ENCODE data around the gene ITGA3.

The ITGA3 gene

DNA sequence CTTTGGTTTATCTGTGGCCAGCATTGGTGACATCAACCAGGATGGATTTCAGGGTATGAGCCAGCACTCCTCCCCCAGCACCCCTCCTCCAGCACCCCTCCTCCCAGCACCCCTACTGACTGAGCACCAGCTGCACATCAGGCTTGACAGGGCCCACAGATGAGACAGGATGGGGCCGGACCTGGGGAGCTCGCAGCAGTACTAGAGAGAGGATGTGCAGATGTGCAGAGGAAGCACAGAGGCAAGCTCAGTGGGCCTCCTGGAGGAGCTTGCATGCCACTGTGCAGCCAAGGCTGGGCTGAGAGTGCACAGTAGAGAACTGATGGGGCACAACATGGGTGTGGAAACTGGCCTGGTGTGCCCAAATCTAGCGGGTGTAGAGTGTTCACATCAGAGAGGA is 16.2 kb downstream of the ITGA3 start:
- DNase-seq: peak in 1 of 5 donors; percentile 36

DNA sequence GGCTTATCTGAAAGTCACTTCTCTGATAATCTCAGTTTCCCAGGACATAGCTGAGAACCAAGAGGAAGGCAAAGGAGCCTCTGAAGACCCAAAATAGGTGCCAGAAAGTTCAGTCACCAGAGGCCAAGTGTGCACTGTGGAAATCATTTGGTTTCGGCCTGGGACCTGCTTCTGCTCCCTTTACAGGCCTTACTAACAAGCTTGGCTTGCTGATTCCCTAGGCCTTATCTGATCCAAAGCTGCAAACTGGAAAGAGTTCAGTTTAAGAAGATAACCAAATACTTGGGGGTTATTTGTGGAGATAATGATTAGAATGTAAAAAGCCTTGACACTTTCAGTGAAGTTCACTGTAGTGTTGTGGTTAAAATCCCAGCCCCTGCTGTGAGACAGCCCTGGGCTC is 17.0 kb downstream of the ITGA3 start:
- no peak for DNase-seq

DNA sequence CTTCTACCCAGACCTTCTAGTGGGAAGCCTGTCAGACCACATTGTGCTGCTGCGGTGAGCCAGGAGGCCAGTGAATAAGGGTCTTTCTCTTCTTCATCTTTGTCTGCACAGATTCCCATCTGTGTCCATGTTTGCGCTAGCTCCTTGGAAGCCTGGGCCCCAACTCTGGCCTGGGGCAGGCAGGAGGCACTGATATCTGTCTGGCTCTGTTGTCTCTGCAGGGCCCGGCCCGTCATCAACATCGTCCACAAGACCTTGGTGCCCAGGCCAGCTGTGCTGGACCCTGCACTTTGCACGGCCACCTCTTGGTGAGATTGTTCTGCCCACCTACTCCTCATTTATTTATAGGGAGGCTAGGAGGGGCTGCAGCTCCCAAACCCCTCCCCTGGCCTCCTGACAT is 18.3 kb downstream of the ITGA3 start:
- DNase-seq: no peak

DNA sequence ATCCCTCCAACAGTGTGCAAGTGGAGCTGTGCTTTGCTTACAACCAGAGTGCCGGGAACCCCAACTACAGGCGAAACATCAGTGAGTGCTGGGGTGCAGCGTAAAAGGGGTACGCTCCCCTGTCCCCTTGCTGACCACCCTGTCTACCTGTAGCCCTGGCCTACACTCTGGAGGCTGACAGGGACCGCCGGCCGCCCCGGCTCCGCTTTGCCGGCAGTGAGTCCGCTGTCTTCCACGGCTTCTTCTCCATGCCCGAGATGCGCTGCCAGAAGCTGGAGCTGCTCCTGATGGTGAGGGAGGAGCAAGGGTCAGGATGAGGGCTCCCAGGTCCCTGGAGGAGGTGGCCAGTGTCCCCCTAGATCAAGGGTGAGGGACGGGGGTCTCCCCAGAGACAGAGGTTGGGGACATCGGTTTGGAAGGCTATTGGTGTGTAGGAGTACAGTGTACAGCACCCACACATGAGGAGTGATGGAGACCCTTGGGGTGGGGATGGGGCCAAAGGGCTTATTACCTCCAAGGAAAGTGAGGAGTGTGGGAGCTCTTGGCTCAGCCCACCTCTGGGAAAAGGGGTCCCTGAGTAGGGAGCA is 19.6 kb downstream of the ITGA3 start:
- no peak for DNase-seq

DNA sequence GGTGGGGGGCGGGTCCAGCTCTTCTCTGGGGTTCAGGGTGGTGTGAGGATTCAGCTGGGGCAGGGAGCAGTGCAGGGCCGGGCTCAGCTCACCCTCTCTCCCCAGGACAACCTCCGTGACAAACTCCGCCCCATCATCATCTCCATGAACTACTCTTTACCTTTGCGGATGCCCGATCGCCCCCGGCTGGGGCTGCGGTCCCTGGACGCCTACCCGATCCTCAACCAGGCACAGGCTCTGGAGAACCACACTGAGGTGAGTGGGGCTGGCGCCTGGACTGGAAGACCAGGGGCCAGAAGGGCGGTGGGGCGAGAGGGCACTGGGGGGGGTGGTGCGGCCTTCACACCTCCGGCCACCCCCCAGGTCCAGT is 20.3 kb downstream of the ITGA3 start:
- no peak for DNase-seq

DNA sequence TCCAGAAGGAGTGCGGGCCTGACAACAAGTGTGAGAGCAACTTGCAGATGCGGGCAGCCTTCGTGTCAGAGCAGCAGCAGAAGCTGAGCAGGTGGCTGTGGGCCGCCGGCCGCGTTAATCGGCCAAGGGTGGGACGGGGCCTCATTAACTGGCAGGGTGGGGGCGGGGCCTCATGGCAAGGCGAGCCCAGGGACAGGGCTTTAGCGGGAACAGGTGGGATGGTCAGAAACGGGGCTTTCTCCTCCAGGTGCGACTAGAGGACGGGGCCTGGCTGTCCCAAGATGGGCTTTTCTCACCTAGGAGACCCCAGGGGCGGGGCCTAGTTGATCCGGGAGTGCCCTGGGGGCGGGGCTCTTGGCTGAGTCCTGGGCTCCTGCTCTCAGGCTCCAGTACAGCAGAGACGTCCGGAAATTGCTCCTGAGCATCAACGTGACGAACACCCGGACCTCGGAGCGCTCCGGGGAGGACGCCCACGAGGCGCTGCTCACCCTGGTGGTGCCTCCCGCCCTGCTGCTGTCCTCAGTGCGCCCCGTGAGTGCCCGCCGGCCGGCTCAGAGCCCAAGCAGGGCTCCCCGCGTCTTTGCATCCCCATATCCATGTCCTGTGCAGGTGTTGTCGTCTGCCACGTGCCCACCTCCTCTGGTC is 20.8 kb downstream of the ITGA3 start:
- DNase-seq: no peak

DNA sequence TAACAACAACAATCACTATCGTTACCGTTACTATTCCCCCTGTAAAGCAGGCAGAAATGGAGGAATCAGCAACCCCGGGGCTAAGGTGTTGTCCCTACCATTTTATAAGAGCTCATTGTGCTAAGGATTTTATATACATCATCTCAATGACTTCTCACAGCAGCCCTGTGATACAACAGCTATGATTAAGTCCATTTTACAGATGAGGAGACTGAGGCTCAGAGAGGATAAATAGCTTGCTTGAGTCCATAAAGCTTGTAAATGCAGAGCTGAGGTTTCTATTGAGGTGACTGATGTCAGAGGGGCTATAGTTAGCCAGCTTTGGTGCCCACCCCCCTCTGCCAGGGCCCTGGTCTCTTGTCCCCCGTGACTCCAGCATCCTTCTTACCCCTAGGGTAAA is 22.5 kb downstream of the ITGA3 start:
- DNase-seq: no peak

DNA sequence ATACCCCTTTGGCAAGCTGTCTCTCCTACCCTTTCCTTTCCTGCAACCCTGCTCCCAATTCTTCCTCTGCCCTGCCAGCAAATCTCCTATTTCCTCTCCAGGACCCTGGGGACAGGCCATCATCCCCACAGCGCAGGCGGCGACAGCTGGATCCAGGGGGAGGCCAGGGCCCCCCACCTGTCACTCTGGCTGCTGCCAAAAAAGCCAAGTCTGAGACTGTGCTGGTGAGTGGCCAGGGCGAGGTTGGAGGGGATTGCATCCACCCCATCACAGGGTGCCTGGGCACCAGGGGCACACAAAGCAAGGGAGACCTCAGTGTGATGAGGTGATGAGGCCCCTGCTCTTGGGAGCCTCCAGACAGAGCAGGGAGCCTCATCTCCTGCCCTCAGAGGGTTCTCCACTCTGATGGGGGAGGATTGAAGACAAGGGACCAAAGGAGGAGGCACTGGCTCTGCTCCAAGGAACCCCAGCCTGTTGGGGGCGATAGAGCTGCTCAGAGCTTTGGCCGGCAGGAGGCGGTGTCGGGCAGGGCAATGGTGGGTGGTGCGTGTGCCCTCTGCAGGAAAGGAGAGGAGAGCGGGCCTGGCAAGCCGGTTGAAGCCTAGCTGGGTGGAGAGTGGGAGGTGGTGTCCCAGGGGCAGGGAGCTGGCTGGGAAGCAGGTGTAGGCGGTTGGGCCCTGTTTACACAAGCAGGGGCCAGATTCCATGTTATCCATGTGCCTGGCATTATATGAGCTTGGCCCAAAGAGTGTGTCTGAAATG is 23.6 kb downstream of the ITGA3 start:
- DNase-seq: no peak

DNA sequence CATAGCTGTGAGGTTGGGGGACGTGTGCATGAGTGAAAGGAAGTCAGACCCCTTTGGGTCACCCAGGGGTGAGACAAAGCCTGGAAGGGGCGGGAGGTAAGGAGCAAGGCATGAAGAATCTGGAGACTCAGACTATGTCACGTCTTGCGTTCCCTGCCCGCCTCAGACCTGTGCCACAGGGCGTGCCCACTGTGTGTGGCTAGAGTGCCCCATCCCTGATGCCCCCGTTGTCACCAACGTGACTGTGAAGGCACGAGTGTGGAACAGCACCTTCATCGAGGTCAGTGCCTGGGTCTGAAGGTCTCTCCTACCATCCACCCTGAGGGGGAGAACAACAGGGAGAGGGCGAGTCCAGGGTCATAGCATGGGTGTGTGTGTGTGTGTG is 24.2 kb downstream of the ITGA3 start:
- no peak for DNase-seq

DNA sequence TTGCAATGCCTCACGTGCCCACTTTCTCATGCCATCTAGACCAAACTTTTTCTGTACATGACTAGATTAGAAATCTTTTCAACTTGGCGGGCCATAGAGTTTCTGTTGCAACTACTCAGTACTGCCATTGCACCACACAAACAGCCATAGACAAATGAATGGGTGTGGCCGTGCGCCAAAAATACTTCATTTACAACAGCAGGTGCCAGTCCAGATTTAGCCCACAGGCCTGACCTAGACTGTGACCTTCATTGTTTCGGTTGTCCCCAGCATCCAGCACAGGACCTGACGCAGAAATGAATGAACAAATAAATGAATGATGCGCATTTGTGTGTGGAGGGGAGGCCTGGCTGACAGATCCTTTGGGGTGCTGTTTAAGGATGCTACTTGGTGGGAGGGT is 24.9 kb downstream of the ITGA3 start:
- no peak for DNase-seq

DNA sequence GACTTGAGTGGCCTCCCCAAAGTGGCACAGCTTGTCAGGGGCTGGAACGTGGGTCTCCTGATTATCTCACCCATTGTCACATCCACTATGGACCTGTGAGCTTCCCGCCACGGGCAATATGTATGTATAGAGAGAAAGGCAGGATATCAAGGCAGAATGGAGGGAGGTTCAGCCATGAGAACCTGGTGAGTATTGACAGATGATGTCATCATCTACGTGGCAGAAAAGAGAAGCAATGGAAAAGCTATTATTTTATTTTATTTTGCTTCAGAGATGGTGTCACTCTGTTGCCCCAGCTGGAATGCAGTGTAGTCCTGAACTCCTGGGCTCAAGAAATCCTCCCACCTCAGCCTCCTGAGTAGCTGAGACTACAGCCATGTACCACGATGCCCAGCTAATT is 25.8 kb downstream of the ITGA3 start:
- DNase-seq: no peak

DNA sequence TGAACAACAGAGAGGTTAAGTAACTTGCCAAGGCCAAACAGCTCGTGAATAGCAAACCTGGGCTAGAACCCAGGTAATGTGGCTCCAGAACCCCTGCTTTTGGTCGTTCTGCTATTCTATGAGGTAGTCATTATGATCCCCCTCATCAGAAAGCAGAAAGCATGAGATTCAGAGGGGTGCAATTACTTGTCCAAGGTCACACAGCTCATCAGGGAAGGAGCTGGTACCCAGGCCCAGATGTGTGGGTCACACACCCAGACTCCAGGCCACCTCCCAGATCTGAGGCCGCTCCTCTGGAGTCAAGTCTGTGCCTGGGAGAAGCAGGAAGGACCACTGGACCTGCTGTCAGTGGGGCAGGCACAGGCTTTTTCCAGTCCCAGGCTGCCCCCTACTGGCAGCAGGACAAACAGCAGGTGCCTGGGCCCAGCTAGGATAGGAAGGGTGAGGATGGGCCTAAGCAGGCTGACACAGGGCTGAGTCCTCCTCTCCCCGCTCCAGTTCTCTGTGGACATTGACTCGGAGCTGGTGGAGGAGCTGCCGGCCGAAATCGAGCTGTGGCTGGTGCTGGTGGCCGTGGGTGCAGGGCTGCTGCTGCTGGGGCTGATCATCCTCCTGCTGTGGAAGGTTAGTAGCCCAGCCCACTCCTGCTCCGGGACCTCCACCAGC is 31.5 kb downstream of the ITGA3 start:
- DNase-seq: peak; percentile 49 to 72 (median 63)

DNA sequence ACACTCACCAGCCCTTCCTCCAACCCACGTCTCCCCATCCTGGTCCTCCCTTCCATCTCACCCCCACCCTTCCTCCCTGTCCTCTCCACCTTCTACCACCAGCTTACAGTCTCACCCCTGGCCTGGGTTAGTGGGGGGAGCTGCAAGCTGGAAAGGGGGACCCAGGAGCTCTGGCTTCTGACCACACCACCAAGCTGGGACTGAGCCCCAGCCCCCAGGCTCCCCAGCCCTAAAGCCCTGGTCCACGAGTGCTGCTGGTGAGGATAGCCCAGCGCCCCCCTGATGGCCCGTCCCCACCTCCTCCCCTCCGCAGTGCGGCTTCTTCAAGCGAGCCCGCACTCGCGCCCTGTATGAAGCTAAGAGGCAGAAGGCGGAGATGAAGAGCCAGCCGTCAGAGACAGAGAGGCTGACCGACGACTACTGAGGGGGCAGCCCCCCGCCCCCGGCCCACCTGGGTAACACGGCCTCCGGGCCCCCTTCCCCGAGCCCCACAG is 32.0 kb downstream of the ITGA3 start:
- no peak for DNase-seq

DNA sequence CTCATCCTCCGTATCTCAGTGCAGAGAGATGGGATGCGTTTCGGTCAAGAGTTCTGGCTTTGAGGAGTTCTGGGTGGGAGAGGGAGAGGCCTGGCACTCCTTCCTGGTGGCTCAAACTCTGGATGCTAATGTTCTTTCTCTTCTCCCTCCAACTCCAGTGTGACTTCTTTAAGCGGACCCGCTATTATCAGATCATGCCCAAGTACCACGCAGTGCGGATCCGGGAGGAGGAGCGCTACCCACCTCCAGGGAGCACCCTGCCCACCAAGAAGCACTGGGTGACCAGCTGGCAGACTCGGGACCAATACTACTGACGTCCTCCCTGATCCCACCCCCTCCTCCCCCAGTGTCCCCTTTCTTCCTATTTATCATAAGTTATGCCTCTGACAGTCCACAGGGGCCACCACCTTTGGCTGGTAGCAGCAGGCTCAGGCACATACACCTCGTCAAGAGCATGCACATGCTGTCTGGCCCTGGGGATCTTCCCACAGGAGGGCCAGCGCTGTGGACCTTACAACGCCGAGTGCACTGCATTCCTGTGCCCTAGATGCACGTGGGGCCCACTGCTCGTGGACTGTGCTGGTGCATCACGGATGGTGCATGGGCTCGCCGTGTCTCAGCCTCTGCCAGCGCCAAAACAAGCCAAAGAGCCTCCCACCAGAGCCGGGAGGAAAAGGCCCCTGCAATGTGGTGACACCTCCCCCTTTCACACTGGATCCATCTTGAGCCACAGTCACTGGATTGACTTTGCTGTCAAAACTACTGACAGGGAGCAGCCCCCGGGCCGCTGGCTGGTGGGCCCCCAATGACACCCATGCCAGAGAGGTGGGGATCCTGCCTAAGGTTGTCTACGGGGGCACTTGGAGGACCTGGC is 33.3 kb downstream of the ITGA3 start:
- no peak for DNase-seq

DNA sequence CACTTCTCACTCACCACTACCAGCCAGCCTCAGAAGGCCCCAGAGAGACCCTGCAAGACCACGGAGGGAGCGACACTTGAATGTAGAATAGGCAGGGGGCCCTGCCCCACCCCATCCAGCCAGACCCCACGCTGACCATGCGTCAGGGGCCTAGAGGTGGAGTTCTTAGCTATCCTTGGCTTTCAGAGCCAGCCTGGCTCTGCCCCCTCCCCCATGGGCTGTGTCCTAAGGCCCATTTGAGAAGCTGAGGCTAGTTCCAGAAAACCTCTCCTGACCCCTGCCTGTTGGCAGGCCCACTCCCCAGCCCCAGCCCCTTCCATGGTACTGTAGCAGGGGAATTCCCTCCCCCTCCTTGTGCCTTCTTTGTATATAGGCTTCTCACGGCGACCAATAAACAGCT is 34.2 kb downstream of the ITGA3 start:
- no peak for DNase-seq

DNA sequence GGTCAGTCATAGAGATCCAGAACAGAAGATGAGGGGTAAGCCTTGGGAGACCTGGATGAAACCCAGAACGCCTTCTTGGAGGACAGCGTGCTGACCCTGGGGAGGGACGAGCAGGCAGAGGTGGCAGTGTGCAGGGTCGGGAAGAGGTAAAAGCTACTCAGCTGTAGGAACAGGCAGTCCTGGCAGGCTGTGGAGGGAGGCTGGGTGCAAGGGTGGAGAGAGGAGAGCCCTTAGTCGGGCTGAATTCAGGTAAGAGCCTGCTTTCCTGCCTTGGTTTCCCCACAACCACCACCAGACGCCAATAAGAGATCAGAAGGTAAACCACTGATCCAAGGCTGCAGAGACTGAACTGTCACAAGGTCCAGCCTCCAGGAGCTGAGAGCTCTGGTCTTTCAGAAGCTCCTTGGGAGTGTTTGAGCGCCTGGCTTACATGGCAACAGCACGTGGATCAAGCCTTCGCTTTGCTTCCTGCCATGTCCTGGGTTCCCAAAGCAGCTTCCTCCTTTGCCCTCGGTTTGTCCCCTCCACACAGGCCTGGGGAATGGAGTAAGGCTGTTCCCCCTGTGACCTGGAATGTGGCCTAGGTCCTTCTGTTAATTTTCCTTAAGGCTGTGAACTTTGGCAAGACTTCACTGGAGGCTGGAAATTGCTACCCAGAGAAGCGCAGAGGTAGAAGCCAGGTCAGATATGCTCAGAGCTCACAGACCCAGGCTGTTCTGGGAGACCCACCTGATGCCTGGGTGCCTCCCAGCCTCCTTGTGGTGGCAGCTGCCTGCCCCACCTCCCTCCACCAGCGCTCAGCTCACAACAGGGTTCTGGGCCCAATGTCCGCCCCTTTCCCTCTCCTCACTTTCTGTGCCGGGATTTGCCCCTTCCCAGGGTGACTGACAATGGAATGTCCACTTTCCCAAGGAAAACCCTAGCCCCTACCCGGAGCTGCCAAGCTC is 35.3 kb downstream of the ITGA3 start:
- DNase-seq: no peak

DNA sequence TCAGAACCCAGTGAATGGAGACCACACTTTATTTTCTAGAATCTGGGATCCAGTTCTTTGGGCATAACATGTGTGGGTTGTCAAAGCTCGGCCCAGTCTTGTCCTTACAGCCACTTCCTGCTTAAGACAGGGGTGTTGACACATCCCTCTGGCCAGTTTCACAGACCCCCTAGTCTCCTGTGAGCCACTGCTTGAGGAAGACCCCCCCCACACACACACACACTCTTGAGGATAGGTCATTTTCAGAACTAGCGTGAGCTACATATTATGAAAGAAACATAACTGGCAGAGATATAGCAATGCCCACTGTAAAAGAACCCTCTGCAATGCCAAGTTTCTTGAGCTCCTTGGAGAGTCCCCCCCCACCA is 36.0 kb downstream of the ITGA3 start:
- DNase-seq: no peak

DNA sequence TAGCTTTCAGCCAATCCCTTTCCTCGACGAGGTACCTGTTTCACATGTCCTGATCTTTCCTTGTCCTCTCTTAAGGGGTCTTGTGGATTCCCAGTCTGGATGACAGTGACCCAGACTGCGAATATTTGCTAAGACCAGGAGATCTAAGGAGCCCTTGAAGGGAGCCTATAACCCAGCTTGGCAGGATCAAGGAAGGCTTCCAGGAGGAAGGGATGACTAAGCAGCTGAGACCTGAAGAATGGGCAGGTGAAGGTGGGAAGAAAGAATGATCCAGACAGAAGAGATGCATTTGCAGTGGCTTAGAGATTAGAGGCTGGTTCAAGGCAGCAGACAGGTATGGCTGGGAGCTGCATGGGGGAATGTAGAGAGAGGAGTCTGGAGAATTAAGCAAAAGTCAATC is 37.3 kb downstream of the ITGA3 start:
- no peak for DNase-seq

DNA sequence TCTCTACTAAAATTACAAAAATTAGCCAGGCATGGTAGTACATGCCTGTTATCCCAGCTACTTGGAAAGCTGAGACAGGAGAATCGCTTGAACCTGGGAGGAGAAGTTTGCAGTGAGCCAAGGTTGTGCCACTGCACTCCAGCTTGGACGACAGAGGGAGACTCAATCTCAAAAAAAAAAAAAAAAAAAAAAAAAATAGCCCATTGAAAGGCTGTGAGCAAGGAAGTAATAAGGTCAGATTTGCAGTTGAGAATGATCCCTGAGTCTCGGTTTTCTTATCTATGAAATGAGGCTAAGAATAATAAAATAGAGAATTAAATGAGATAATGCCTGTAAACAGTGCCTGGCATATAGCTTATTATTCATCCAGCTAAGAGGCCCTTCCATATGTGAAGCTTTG is 37.9 kb downstream of the ITGA3 start:
- DNase-seq: no peak

DNA sequence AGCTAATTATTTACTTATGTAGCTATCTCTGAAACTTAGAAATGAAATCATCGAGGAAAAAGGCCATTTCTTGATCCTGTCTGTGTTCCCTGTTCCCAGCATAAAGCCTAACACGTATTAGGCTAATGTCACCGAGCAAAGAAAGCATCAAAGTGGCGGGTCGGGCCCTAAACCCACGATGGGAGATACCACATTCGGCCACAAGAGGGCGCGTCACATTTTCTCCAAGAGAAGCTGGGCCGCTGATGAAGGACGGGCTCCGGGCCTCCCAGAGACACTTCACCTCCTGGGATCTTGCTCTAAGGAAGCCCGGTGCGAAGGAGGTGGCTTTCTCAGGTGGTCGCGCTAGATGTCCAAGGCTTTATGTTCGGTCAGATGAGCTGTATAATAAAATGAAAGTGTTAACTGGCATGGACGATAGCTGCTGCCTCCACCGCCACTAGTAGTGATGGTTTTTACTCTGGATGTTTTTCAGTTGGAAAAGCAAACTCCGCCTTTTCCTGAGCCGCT is 38.4 kb downstream of the ITGA3 start:
- DNase-seq: peak; percentile 71 to 91 (median 81)
